ENCODE results near the gene APLP2.
"Not testable (repeated sequence)": the region's sequence is repeated elsewhere in the genome, so short reads cannot be mapped to it uniquely, and the experiment has no call there.

APLP2 gene

GRCh38 chr11:130061017-130061416 is 8.7 kb upstream of the APLP2 start:
- DNase-seq: no peak

DNA sequence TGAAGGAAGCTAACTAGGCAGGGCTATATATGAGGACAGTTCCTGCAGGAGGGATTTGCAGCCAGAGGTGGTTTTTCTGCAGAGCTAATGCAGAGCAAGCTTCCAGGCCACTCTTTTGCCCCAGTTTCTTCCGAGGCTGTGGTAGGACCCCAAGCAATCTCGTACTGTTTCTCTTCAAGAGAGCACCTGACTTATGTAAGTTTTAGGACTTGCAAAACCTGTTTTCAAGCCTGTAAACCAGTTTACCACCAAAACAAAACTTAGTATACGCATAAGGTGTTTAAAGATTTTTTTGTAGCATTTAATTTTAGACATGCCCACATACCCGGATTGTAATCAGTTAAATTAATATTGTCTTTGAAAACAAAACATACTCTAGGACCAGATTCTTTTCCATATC is 7.7 kb upstream of the APLP2 start:
- no peak for DNase-seq

DNA sequence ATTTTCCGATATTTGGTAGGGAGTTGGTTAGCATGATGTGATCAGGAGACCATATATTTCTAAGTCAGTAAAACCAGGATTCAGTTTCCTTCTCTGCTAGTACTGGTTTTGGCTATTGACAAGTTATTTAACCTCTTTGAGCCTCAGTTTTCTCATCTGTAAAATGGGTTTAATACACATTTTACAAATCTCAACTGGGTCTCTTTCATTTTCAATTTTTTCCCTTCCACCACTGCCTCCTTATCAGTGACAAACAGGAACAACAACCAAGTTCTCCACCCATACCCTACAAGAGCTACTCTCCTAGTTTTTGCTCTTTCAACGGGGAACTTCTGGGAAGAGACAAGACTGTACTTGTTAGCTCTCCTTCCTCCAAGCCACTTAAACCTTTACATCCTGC is 6.2 kb upstream of the APLP2 start:
- DNase-seq: no peak

DNA sequence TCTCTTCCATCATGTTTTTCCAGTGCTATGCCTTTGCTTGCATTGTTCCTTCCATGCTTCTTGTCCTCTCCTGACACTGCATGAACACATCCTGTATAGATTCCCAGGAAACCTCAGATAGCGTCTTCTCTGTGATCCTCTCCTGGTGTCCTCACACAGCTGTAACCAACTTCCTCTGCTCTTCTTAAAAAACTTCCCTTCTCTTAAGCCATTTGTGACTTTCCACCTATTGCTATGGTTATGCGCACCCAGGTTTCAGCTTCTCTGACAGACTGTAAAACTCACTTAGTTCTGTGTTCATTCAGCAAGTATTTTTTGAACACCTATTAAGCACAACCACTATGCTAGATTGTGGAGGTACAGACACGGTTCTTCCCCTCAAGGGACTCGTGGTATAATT is 5.1 kb upstream of the APLP2 start:
- peak in 1 of 2 donors; percentile 37 for DNase-seq

- DNase-seq: no peak
Observed at GRCh38 chr11:130066338-130066737, 3.4 kb upstream of the APLP2 start.

GRCh38 chr11:130068546-130068985 is 1.1 kb upstream of the APLP2 start:
- no peak for DNase-seq

DNA sequence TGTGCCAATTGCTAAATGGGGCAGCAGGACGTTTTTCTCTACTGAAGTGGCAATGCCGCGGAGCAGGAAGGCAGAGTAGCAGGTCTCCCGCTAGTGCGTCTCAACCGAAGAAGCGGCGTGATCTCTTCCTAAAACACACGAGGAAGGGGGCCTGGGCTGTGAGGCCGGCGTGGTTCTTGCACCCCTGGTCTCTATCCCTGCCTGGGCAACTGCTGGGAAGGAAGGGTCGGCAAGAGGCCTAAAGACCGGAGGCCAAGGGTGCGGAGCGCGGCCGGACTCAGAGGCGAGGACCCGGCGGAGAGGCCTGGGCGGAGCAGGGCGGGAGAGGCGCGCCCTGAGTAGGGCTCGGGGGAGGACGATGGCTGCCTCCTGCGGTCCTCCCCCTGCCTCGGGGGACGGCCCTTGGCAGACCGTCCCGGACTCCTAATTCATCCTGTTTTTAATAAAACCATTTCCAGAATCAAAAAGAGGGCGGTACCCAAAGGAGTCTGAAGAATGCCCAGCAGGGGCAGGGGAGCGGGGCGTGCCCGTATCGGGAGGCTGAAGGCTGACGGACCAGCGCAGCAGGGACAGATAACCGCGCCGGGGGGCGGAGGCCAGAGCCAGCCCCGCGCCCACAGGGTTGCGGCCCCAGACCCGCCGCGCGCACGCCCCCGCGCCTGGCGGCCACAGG is 572 bp upstream of the APLP2 start:
- DNase-seq: peak; percentile 54 to 96

DNA sequence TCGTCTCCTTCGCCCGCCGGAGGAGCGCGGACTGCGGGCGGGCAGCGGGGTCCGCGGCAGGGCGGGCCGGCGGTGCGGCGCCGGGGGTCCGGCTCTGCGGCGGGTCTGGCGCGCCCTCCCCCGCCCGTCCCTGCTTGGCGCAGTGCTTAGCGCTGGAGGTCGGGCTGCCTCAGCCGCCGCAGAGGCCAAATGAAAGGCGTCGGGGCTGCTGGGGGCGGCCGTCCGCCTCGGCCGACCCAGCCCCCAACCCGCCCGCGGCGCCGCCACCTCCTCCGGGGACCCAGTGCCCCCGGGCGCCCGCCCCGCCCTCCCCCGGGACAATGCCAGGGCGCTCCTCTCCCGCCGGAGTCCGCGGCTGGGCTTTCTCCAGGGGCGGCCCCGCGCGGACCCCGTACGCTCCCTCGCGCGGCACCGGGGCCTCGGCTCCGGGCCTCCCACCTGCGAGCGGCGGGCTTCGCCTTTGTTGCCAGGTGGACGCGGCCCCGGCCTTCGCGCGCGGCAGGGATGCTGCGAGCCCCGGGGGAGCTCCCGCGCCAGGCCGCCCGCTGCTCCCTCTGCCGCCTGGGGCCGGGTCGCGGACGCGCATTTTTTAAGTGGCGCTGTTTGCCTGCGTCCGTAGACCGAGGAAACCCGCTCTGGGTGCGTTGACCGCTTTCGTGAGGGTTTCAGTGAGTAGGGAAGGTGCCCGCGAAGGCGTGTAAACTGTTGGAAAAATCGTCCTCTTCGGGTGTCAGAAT is 583 bp downstream of the APLP2 start:
- no peak for DNase-seq

DNA sequence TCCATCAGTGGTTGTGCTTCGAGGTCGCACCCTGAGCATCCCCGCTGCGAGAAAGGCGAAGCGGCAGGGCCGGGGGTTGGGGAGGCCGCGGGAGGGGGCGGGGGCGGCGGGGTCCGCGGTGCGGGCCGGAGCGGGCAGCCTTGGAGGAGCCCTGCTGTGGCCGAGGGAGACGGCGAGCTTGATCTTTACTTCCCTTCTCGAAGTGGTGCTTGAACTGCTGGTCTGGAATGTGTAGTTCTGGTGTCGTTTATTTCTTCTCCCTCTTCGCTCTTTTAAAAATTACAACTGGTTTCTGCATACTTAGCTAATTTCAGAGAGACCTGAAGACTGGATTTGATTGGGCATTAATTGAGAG is 1.1 kb downstream of the APLP2 start:
- DNase-seq: no peak

DNA sequence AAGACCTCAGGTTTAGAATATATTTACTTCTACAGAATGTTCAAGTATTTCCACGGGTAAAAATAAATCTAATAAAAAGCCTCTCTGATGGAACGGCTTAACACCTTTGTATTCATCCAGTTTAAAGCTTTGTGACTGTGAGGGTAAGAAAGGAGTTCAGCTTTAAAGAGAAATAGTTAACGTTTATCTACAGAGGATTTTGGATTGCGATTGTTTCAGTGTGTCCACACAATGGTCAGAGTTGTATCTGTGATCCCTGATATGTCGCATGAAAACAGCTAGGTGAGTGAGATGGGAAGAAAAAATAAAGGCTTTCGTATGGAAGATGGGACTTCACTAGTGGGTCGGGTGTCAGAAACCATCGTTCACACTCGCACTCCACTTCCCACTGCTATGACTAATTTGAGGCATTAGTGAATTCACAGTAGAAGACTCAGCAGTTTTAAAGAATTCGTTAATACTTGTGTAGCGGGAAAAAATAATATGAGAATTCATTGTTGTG is 1.6 kb downstream of the APLP2 start:
- peak in 1 of 2 donors; percentile 21 for DNase-seq

DNA sequence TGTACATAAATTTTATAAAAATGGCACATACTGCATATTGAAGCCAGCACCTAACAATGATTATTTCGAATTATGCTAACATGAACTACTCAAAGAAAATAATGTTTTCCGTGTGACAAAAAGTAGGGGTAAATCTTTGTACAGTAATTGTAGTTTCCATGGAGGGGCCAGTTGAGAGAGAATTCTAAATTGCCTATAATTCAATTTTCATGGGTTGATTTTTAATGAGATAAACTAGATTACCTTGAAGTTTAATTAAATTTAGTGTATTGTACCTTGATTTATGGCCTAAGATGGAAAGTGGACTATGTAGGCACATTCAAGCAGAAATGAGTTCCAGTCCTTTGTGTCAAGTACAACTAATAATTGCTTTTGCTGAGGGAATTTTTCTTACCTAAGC is 5.0 kb downstream of the APLP2 start:
- no peak for DNase-seq

- DNase-seq: no peak
Observed at GRCh38 chr11:130076778-130077481, 7.2 kb downstream of the APLP2 start.

DNA sequence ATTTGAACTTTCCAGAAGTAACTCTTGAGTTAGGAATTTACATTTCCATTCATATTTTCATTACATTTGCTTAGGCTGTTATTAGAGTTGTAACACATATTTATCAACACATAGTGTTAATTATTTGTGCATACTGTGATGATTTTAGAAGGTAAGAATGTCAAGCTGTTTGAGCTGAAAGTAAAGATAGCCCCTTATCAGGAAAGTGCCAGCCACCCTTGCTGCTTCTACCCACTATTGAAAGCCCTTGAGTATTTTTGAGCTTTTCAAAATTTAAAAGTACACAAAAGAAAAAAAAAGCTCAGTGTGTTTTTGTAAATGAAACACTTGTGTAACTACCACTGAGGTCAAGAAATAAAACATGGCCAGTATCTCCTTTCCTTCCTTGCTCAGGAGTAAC is 8.0 kb downstream of the APLP2 start:
- no peak for DNase-seq

GRCh38 chr11:130078080-130078479 is 8.4 kb downstream of the APLP2 start:
- no peak for DNase-seq

GRCh38 chr11:130085671-130086290 is 16.1 kb downstream of the APLP2 start:
- no peak for DNase-seq

DNA sequence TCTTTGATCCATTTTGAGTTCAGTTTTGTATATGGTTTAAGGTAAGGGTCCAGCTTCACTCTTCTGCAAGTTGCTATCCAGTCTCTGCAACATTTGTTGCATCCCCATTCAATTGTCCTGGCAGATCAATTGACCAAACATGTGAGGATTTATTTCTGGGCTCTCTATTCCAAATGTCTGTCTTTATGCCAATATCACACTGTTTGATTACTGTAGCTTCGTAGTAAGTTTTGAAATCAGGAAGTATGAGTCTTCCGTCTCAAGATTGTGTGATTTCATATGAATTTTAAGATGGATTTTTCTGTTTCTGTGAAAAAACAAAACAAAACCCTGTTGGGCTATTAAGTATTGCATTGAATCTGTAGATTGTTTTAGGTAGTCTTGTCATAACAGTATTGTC is 17.0 kb downstream of the APLP2 start:
- no peak for DNase-seq

- DNase-seq: no peak
Observed at GRCh38 chr11:130087294-130087926, 17.7 kb downstream of the APLP2 start.

DNA sequence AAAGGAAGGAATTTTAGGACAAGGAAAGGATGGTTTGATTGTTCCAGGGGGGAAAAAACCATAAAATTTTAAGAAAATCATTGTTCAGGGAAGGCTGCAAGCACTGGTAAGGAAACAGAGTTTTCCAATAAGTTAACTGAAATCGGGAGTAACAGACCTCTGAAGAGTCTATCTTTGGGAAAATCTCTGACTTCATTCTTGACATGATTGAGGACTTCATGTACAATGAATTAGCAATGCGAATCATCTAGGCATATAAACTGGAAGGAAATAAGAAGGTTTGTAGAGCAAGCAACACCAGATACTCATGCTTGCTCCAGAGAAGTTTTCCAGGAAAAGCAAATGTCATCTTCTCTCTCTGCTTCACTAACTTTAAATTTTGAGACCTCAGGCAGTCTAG is 18.5 kb downstream of the APLP2 start:
- DNase-seq: no peak

GRCh38 chr11:130088919-130089673 is 19.4 kb downstream of the APLP2 start:
- no peak for DNase-seq

DNA sequence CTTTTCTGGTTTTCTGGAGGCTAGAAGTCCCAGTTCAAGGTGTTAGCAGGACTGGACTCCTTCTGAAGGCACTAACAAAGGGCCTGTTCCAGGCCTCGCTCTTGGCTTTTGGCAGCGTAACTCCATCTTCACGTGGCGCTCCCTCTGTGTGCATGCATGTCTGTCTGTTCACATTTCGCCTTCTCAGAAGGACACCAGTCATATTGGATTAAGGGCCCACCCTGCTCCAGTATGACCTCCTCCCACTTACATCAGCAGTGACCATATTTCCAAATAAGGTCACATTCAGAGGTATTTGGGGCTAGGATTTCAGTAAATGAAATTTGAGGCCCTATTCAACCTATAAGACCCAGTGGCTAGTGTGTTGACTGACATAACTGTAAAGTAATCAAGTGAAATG is 20.0 kb downstream of the APLP2 start:
- no peak for DNase-seq

GRCh38 chr11:130090517-130090916 is 20.8 kb downstream of the APLP2 start:
- DNase-seq: not testable (repeated sequence)

- not testable (repeated sequence) for DNase-seq
Observed at GRCh38 chr11:130091169-130091568, 21.5 kb downstream of the APLP2 start.

Data from bone marrow (tissue), 2 donors.